Medulla oblongata (tissue), 1 donor: Measurements from ENCODE around the gene DRG1.
"Not testable (repeated sequence)": the region's sequence is repeated elsewhere in the genome, so short reads cannot be mapped to it uniquely, and the experiment has no call there.

Experiments
- DNase-seq: peaks from one replicate; pipeline ENCODE4 v3.0.0-alpha.2; 2015; ENCODE audit errors: extremely low spot score

Gene DRG1

GRCh38 chr22:31442768-31443489 lies 43.5 kb downstream of the DRG1 start:
- no peak for DNase-seq

GRCh38 chr22:31443516-31443915 lies 44.1 kb downstream of the DRG1 start:
- no peak for DNase-seq

- DNase-seq, result no peak
These were observed 46.2 kb downstream of the DRG1 start for GRCh38 chr22:31445642-31446041.

- no peak for DNase-seq
These were observed 46.8 kb downstream of the DRG1 start for GRCh38 chr22:31446208-31446607.

GRCh38 chr22:31446767-31447166 lies 47.4 kb downstream of the DRG1 start:
- no peak for DNase-seq

GRCh38 chr22:31447337-31447736 lies 47.9 kb downstream of the DRG1 start:
- DNase-seq, result no peak

- no peak for DNase-seq
These were observed 49.0 kb downstream of the DRG1 start for GRCh38 chr22:31448382-31448781.

- no peak for DNase-seq
These were observed 50.1 kb downstream of the DRG1 start for GRCh38 chr22:31449506-31449905.

GRCh38 chr22:31451709-31452571 lies 52.5 kb downstream of the DRG1 start:
- DNase-seq, result peak; percentile 16

GRCh38 chr22:31461699-31462098 lies 62.3 kb downstream of the DRG1 start:
- DNase-seq, result no peak

GRCh38 chr22:31465307-31465706 lies 65.9 kb downstream of the DRG1 start:
- DNase-seq, result no peak

GRCh38 chr22:31474743-31475142 lies 75.3 kb downstream of the DRG1 start:
- DNase-seq, result no peak

- DNase-seq, result no peak
These were observed 76.4 kb downstream of the DRG1 start for GRCh38 chr22:31475800-31476199.

GRCh38 chr22:31477329-31477728 lies 77.9 kb downstream of the DRG1 start:
- DNase-seq, result no peak

GRCh38 chr22:31481129-31481528 lies 81.7 kb downstream of the DRG1 start:
- no peak for DNase-seq

- not testable (repeated sequence) for DNase-seq
These were observed 83.1 kb downstream of the DRG1 start for GRCh38 chr22:31482470-31482869.
